ENCODE measurements around the gene TASP1.
"Not testable (repeated sequence)": the region's sequence is repeated elsewhere in the genome, so short reads cannot be mapped to it uniquely, and the experiment has no call there.

TASP1 gene

DNA sequence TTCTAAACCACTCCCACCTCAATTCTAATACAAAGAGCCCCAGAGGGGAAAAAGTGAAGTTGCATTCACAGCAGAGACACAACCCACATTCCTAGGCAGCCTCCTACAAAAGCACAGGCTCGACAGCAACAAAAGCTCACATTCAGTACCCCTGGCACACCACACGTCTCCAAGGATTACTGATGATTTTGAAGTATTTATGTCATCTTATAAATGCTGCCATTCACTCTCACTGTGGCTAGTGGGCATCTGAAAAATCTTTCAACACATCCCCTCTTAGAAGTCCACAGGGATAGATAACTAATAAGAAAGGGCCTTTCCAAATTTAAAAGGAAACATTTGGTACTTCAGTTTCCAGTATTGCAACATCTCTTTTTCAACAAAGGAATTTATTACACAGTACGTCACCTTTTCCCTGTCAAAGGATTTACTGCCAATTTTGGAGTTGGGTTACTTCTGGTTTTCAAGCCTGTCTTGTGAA is 146.7 kb downstream of the TASP1 start:
- peak; percentile 58 for DNase-seq (ENCODE audit: low spot score)

DNA sequence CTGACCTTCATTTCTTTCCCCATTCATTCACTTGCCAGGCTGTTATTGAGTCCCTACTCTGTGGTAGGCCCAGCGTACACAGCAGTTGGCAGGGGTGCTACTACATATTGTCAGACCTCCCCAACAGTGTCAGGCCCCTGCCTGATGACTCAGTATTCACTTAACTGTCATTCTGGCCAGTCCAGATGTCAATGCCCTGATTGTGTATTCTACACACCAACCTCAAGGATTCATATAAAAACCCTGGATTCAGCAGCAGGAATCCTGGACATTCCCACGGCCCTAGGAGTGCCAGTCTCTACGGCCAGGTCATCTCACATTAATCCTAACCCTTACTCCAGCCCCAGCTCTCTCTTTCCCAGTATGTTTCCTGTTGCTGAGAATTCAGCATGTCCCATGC is 151.5 kb downstream of the TASP1 start:
- DNase-seq (ENCODE audit: low spot score): no peak

DNA sequence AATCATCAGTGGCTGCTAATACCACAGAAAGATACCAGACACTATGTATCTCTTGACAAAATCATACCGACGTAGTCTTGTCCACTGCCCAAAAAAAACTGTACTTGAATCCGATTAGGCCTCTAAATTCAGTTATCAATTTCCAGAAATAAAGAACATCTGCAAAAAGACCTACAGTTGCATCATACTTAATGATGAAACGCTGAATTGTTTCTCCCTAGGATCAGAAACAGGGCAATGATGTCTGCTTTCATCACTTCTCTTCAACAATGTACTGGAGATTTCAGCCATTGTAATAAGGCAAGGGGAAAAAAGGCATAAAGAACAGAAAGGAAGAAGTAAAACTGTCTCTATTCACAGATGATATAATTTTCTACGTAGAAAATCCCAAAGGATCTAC is 152.0 kb downstream of the TASP1 start:
- no peak for DNase-seq (ENCODE audit: low spot score)

DNA sequence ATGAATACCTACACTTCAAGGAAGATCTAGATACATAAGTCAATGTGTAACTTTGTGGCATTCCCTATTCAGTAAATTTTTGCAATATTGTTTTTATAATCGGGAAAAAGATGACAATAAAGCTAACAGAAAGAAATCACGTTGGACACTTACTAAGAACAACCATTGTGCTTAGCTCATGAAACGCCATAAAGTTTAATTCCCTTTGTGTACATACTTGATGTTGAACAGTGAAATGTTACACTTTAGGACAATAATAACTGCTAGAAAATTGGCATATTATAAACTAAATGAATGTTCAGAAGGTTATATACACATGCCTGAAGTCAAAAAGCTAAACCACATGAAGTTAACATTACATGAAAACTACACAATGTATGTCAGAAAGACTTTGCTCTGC is 153.2 kb downstream of the TASP1 start:
- DNase-seq (ENCODE audit: low spot score): no peak

DNA sequence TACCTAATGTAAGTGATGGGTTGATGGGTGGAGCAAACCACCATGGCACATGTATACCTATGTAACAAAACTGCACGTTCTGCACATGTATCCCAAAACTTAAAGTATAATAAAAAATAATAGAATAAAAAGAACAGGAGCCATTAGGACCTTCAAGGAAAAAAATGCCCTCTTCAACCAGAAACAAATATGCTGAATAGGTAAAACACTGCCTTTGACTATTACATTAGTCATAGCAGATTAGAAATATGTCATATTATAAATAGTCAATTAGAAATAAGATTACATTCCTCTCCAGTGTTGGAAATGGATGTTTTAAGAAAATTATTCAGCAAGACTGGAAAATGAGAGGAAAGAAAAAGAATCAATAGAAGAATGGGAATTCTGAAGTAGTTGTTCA is 153.7 kb downstream of the TASP1 start:
- not testable (repeated sequence) for DNase-seq (ENCODE audit: low spot score)

DNA sequence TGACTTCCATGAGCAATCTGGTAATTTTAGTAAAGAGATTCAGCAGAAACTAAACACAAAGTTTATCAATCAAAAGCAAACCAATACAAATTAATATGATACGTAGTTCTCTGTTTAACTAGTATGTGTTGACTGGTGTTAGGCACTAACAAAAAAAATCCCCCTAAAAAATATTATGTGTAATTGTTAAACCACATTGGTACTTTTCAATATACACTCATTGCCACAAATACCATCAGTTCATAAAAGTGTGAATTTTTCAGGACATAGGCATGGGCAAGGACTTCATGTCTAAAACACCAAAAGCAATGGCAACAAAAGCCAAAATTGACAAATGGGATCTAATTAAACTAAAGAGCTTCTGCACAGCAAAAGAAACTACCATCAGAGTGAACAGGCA is 155.3 kb downstream of the TASP1 start:
- not testable (repeated sequence) for DNase-seq (ENCODE audit: low spot score)

DNA sequence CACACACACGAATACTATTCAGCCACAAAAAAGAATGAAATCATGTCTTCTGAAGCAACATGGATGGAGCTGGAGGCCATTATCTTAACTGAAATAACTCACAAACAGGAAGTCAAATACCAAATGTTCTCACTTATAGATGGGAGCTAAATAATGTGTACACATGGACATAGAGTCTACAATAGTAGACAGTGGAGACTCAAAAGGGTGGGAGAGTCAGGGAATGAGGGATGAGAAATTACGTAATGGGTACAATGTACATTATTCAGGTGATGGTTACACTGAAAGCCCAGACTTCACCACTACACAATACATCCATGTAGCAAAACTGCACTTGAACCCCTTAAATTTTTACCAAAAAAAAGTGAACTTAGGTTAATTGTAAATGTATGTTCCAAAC is 160.4 kb downstream of the TASP1 start:
- DNase-seq (ENCODE audit: low spot score): no peak

DNA sequence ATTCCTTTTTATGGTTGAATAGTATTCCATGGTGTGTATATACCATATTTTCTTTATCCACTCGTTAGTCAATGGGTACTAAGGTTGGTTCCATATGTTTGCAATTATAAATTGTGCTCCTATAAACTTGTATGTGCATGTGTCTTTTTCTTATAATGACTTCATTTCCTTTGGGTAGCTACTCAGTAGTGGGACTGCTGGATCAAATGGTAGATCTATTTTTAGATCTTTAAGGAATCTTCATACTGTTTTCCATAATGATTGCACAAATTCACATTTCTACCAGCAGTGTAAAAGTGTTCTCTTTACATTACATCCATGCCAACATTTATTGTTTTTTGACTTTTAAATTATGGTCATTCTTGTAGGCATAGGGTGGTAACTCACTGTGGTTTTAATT is 164.3 kb downstream of the TASP1 start:
- DNase-seq (ENCODE audit: low spot score): no peak

DNA sequence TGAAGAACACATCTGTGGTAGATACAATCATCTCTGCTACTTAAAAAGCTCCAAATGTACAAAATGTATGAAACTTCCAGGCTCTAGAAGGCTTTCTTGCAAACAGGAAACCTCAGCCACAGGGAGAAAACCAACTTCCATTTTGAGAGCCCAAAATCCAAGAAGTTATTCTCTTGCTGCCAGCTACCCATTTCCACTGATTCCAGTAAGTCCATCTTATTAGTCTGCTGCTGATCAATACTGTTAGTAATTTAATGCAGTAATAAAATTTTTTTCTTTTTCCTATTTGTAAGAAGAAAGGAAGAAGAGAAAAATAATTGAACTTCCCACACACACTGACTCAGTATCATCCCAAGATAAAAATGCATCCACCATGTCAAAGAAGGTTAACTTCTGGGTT is 169.5 kb downstream of the TASP1 start:
- DNase-seq (ENCODE audit: low spot score): no peak

DNA sequence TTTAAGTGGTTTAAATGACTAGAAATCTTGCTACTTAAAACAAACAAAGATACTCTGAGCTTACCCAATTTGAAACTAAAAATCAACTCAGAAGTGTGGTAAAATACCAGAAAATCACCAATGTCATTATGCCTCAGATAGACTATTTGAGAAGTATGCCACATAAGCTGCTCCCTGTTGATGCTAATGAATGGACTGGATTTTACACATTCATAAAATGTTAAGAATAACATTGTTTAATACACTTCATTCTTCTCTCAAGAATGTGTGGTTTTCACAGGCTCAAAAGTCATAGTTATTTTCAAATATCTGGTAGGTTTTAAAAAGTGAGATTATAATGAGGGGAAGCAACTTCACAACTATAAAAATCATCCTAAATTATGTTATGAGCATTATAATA is 170.6 kb downstream of the TASP1 start:
- DNase-seq (ENCODE audit: low spot score): no peak

DNA sequence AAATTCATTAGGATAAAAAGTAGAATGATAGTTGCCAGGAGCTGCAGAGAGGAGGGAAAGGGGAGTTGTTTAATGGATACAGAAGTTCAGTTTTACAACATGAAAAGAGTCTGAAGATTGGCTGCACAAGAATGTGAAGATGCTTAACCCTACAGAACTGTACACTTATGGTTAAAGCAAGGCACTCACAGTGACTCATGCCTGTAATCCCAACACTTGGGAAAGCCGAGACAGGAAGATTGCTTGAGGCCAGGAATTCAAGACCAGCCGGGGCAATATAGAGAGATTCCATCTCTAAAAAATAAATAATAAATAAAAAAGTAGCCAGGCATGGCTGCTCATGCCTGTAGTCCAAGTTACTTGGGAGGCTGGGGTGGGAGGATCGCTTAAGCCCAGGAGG is 174.0 kb downstream of the TASP1 start:
- no peak for DNase-seq (ENCODE audit: low spot score)

DNA sequence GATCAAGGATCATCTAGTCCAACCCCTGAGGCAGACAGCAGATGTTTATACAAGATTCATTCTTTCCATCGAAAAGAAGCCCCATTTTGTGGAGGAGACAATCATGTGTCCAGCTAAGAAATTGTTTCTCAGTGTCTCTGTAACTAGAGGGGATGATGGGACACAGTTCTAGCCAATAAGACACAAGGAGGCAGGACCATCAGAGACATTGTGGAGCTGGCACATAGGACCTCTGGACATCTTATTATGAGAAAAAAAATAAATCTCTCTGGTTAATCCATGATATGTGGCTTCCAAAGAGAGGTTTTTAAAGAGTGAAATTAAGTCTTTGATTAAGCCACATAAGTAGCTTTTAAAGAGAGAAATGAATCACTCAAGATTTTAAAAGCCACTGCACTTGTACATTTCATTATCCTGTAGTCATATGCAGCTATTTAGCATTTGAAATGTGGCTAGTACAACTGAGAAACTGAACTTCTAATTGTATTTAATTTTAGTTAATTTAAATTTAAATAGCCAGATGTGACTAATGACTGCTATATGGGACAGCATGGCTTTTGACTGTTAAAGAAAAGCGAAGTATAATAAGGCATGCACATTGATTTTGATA is 176.8 kb downstream of the TASP1 start:
- no peak for DNase-seq (ENCODE audit: low spot score)

DNA sequence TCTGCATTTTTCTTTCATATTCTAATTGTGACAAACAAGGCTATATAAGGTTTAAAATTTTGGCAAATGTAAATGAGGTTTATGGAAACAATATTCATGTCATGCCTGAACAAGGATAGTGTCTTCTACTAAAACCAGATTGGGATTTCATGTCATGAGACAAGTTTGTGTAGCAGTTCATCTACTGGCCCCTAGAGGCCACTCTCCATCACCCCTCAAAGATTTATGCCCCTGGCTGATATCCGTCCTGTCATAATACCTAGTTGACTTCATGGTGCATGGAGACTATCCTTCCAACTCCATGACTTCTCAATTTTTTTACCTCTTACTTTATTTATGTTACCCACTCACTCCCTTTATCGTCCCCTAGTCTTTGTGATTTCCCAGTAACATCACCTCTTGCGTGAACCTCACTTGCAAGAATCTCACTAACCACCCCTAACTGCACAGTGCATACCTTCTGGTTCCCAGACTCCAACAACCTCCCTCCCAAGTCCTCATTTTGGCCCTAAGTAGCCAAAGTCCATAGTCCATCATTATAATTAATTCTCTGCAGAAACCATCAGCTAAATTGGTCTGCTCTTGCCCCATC is 179.8 kb downstream of the TASP1 start:
- DNase-seq (ENCODE audit: low spot score): peak; percentile 60

DNA sequence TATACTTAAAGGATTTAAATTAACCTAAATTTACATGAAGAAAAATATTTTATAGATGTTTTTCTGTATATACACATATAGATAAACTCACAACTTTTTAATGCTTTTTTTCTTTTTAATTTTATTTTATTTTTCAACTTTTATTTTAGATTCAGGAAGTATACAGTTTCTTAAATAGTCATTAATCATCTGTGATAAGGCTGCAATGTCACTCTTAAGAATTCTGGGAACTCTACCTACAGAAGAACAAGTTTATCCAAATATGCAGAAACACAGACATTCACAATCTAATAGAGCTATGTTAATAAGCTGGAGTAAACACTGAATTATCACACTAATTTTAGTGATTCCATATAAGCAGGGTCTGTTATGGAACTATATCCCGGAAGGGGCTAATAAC is 181.2 kb downstream of the TASP1 start:
- DNase-seq (ENCODE audit: low spot score): no peak

DNA sequence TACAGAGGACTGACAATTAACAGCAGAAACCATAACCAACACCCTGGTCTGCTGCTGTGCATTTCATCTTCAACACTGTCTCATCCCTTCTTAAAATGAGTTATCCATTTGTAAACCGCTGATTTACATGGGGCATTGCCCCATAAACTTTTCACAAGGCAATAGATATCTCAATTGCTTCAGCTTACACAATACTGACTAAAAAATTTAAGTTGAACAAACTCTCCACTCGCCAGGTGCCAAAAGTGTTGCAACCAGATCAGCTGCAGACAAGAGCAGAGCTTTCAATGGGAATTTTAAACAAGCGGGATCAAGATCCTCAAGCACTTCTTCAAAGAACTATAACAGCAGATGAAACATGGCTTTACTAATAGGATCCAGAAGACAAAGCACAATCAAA is 183.0 kb downstream of the TASP1 start:
- no peak for DNase-seq (ENCODE audit: low spot score)

DNA sequence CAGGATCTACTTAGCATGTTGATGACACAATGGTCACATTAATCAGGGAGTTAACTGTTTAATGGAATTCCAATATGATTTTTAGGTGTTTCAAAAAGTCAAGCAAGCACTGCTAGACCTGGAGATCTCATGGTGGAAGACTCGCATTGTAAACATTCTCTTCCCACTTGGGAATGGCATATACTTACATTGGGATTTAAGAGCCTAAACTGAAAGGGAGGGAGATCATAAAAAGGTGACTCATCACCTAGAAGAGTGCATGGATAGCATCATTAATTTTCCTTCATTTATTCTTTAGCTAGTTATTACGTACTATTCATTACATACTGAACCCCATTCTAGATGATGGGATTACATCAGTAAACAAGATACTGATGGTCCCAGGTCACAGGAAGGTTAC is 185.4 kb downstream of the TASP1 start:
- no peak for DNase-seq (ENCODE audit: low spot score)

DNA sequence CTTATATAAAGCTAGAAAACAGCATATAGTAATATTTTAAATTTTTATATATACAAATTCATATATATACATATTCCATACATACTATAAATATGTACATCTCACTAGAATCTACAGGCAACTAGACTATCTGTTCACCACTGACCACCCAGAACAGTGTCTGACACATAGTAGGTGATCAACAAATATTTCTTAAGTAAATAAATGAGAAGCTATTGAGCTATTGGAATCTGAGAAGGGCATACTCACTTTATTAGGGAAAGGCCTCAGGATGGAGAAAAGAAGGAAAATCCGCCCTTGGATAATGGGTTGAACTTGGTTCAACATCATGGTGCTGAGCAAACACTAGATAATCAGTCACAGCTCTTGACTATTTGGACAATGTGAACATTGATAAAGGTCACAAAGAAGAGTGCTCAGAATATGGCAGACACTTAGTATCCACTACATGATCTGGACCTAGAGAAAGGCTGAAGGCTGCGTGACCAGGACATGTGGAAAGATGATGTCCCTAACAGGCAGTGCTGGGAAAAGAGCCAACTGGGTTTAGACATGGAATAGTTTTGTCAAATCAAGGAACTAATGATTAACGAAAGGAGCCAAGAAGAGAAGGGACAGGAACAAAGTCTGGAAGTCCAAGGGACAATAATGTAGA is 186.1 kb downstream of the TASP1 start:
- no peak for DNase-seq (ENCODE audit: low spot score)

DNA sequence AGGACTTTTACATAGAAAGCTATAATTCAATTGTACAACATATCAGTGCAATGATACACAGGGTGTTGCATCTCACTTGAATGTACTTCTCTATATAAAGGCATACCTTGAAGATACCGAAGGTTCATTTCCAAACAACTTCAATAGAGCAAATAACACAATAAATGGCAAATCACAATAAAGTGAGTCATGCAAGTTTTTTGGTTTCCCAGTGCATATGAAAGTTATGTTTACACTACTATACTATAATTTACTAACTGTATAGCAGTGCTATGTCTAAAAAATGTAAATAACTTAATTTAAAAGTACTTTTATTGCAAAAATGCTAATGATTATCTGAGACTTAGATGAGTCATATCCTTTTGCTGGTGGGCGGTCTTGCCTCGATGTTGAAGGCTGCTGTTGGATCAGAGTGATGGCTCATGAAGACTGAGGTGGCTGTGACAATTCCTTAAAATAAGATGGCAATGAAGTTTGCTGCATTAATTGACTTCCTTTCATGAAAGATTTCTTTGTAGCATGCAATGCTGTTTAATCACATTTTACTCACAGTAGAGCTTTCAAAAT is 188.8 kb downstream of the TASP1 start:
- DNase-seq (ENCODE audit: low spot score): no peak

DNA sequence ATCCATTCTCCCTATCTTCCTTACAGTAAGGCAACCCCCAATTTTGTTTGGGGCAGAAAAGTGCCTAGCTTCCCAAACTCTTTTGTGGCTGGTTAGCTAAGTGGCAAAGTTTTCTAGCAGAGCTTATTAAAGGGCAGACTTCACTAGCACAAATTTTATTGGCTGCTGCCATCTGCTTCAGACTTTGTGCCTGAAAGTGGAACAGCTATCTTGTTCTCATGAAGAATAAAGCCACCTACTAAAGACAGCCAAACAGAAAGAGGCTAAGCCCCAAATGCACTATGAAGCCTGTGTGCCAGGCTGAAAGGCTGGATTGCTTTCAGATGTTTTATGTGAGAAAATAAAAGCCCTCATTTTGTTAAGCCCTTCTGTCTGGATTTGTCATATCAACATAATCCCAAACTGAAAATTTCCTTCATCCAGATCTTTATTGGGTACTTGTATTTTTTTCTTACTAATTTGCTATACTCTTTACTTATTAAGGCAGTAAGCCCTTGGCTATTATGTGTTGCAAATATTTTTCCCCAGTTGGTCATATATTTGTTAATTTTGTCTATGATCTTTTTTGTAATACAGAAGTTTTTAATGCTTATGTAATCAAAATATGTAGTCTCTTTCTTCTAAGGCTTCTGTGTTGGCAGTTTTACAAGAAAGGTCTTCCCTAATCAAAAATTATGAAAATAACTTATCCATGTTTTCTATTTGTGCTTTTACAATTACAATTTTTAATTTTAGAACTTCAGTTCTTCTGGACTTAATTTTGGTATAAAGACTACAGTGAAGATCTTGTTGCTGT is 191.1 kb downstream of the TASP1 start:
- no peak for DNase-seq (ENCODE audit: low spot score)

DNA sequence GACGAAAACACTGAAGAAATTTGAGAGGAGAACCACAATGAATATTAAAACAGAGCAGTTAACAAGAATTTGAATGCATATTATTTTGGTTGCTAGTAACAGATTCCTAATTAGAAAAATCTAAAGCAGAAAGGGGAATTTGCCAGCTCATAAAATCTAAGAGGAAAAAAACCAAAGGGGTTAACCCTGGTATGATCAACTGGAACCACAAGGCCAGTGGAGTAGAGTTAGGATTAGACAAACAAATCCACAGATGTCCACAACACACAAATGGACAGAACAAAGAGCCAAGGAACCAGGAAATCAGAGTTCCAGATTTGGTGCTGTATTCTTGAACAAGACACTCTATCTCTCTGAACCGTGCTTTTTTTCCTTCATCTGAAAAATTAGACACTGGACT is 195.0 kb downstream of the TASP1 start:
- no peak for DNase-seq (ENCODE audit: low spot score)

DNA sequence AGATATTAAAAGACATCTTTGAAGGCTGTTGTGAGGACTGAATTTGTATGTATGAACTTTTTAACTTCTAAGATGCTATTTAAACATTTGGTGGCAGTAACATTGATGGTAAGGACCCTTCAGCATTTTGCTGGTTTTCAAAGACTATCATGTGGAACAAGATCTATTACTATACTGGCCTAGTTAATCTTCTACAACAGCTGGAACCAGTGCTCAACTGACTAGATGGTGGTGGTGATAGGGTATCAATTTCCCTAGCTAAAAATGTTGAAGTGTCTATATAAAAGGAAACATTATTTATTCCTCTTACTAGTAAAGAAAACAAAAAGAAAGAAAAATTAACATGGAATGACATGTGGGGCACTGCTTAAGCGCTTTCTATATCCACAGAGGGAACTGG is 195.7 kb downstream of the TASP1 start:
- no peak for DNase-seq (ENCODE audit: low spot score)

DNA sequence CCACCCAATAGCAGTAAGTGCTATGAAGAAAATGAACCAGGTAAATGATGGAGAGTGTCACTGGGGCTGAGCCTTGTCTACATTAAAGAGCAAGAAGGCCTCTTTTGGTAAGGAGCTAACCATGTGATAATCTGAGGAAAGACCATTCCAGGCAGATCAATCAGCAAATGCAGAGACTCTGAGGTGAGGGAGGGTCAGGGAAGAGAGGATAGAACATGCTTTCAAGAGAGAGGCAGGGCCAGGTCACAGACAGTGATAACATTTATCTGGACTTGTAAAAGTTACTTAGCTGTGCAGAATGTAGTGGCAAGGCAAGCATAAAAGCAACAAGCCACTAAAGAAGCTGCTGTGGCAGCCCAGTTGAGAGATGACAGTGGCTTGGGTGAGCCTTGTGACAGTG is 197.3 kb downstream of the TASP1 start:
- DNase-seq (ENCODE audit: low spot score): no peak

DNA sequence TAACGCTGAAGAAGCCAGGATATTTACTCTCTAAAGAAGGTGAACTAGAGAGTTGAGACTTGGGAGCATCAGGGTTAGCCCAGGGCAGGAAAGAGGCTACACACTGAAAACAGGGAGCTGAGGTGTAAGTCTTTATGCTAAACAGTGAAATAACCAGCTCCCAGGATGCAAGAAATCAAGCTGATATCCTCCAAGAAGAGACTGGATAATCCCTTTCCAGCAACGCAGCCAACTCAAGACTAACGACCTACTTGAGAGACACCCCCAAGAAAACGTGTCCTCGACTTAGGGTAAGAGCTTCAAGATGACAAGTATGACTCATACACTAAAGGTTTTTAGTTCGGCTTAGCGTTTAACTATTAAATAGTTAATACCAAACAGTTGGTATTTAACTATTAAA is 202.2 kb downstream of the TASP1 start:
- DNase-seq (ENCODE audit: low spot score): no peak

All from GM03348 (cell line).